Peyer's patch (tissue), 4 donors: ENCODE measurements around the gene ZNF782.

ENCODE experiments used
- POLR2A ChIP-seq, 2 donors: fragments of 450-650 bp; IDR thresholded peaks; one replicate each; pipeline ENCODE4 v1.5.1; 2017; ENCODE audit warnings: antibody characterized with exemption in 2 of 2, mild to moderate bottlenecking in 2 of 2, moderate library complexity in 2 of 2
- TF ChIP-seq, protein P1 (sequence below), 6 experiments: fragments of 450-650 bp in 4 of 6; fragments of 200-600 bp in 2 of 6; sonication (generic) in 1 of 6; IDR thresholded peaks; one replicate each; pipeline ENCODE4 v1.5.1; 2017 to 2019; ENCODE audit warnings: antibody characterized with exemption in 6 of 6, mild to moderate bottlenecking in 3 of 6, moderate library complexity in 1 of 6

DNA sequence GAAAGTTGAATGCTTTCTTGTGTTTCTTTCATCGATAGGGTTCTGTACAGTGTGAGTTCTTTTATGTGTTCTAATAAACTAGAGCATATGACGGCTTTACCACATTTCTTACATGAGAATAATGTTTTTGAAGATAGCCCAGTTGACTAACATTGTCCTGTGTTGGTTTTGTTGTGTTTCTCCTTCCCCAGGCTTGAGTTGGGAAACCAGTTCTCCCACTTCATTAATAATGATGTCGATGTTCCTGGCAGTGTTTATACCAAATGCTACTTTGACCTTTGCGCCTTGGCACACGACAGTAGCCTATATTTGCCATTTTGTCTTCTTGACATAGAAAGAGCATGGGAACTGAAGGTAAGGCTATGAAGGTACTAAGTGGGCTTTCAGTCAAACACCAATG, 14.4 kb upstream of the ZNF782 start:
- TF ChIP-seq, protein P1, sequence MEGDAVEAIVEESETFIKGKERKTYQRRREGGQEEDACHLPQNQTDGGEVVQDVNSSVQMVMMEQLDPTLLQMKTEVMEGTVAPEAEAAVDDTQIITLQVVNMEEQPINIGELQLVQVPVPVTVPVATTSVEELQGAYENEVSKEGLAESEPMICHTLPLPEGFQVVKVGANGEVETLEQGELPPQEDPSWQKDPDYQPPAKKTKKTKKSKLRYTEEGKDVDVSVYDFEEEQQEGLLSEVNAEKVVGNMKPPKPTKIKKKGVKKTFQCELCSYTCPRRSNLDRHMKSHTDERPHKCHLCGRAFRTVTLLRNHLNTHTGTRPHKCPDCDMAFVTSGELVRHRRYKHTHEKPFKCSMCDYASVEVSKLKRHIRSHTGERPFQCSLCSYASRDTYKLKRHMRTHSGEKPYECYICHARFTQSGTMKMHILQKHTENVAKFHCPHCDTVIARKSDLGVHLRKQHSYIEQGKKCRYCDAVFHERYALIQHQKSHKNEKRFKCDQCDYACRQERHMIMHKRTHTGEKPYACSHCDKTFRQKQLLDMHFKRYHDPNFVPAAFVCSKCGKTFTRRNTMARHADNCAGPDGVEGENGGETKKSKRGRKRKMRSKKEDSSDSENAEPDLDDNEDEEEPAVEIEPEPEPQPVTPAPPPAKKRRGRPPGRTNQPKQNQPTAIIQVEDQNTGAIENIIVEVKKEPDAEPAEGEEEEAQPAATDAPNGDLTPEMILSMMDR (IDR thresholded peaks at IDR 0.05): no peak
- TF ChIP-seq POLR2A (IDR thresholded peaks at IDR 0.05): no peak
